ENCODE data around the gene CHPF.
A peak's percentile ranks its signal among the peaks of the same experiment; 100 is the strongest.

The CHPF gene

GRCh38 chr2:219571311-219572236 is 28.0 kb upstream of the CHPF start, which contains the start of gene OBSL1:
Gene OBSL1 (minus strand): TSS chr2:219571539. CDS start chr2:219571232, 307 bp downstream.
- TF ChIP-seq GATA3 (IDR thresholded peaks at IDR 0.05; ENCODE audit: low read depth, low read length): no peak
- TF ChIP-seq GATA2 (IDR thresholded peaks at IDR 0.05; ENCODE audit: low read depth, low read length): peak; percentile 76

GRCh38 chr2:219570924-219571310 is 27.3 kb upstream of the CHPF start:
- no peak for TF ChIP-seq GATA2 (IDR thresholded peaks at IDR 0.05; ENCODE audit: low read depth, low read length)
- TF ChIP-seq GATA3 (IDR thresholded peaks at IDR 0.05; ENCODE audit: low read depth, low read length): no peak

- TF ChIP-seq GATA3 (IDR thresholded peaks at IDR 0.05; ENCODE audit: low read depth, low read length): no peak
- no peak for TF ChIP-seq GATA2 (IDR thresholded peaks at IDR 0.05; ENCODE audit: low read depth, low read length)
Measured at GRCh38 chr2:219570194-219570923, 26.8 kb upstream of the CHPF start.

GRCh38 chr2:219569635-219570034 is 26.0 kb upstream of the CHPF start:
- no peak for TF ChIP-seq GATA3 (IDR thresholded peaks at IDR 0.05; ENCODE audit: low read depth, low read length)
- TF ChIP-seq GATA2 (IDR thresholded peaks at IDR 0.05; ENCODE audit: low read depth, low read length): no peak

- no peak for TF ChIP-seq GATA3 (IDR thresholded peaks at IDR 0.05; ENCODE audit: low read depth, low read length)
- no peak for TF ChIP-seq GATA2 (IDR thresholded peaks at IDR 0.05; ENCODE audit: low read depth, low read length)
Measured at GRCh38 chr2:219569041-219569440, 25.4 kb upstream of the CHPF start.

- no peak for TF ChIP-seq GATA3 (IDR thresholded peaks at IDR 0.05; ENCODE audit: low read depth, low read length)
- TF ChIP-seq GATA2 (IDR thresholded peaks at IDR 0.05; ENCODE audit: low read depth, low read length): no peak
Measured at GRCh38 chr2:219567791-219568361, 24.3 kb upstream of the CHPF start.

- TF ChIP-seq GATA3 (IDR thresholded peaks at IDR 0.05; ENCODE audit: low read depth, low read length) (no peak), GATA2 (IDR thresholded peaks at IDR 0.05; ENCODE audit: low read depth, low read length) (no peak)
Measured at GRCh38 chr2:219567131-219567530, 23.5 kb upstream of the CHPF start.

- no peak for TF ChIP-seq GATA3 (IDR thresholded peaks at IDR 0.05; ENCODE audit: low read depth, low read length)
Measured at GRCh38 chr2:219566640-219567039, 23.0 kb upstream of the CHPF start.

GRCh38 chr2:219565130-219566080 is 21.8 kb upstream of the CHPF start:
- TF ChIP-seq GATA3 (IDR thresholded peaks at IDR 0.05; ENCODE audit: low read depth, low read length): no peak
- TF ChIP-seq GATA2 (IDR thresholded peaks at IDR 0.05; ENCODE audit: low read depth, low read length): no peak

GRCh38 chr2:219563271-219563928 is 19.8 kb upstream of the CHPF start:
- TF ChIP-seq GATA3 (IDR thresholded peaks at IDR 0.05; ENCODE audit: low read depth, low read length) (no peak), GATA2 (IDR thresholded peaks at IDR 0.05; ENCODE audit: low read depth, low read length) (no peak)

- no peak for TF ChIP-seq GATA2 (IDR thresholded peaks at IDR 0.05; ENCODE audit: low read depth, low read length)
Measured at GRCh38 chr2:219562049-219563020, 18.7 kb upstream of the CHPF start.

Data from SH-SY5Y (cell line).